HuH-7 (cell line): ENCODE measurements around the gene CNPY2.
"Not testable (repeated sequence)": the region's sequence is repeated elsewhere in the genome, so short reads cannot be mapped to it uniquely, and the experiment has no call there.

Experiments
- DNase-seq: peaks from one replicate; pipeline ENCODE4 v3.0.0; 2011; ENCODE audit warnings: low spot score

Gene CNPY2

GRCh38 chr12:56333679-56334489 lies 18.1 kb upstream of the CNPY2 start, which contains the start of gene PAN2:
Gene PAN2 (minus strand): TSS chr12:56334000. CDS start chr12:56333094, 906 bp downstream.
- peak; percentile 98 for DNase-seq

GRCh38 chr12:56333197-56333678 lies 17.4 kb upstream of the CNPY2 start:
- no peak for DNase-seq

GRCh38 chr12:56332512-56333196 lies 16.9 kb upstream of the CNPY2 start:
- no peak for DNase-seq

- no peak for DNase-seq
These were observed 15.2 kb upstream of the CNPY2 start for GRCh38 chr12:56330936-56331490.

- no peak for DNase-seq
These were observed 10.7 kb upstream of the CNPY2 start for GRCh38 chr12:56326533-56326932.

- no peak for DNase-seq
These were observed 10.3 kb upstream of the CNPY2 start for GRCh38 chr12:56326126-56326525.

GRCh38 chr12:56324206-56324605 lies 8.4 kb upstream of the CNPY2 start:
- DNase-seq, result no peak

- not testable (repeated sequence) for DNase-seq
These were observed 5.8 kb upstream of the CNPY2 start for GRCh38 chr12:56321610-56322009.

GRCh38 chr12:56321027-56321426 lies 5.2 kb upstream of the CNPY2 start:
- DNase-seq, result no peak

- DNase-seq, result no peak
These were observed 1.9 kb upstream of the CNPY2 start for GRCh38 chr12:56317675-56318074.

GRCh38 chr12:56315249-56315621 lies 553 bp downstream of the CNPY2 start:
- DNase-seq, result no peak

- DNase-seq, result no peak
These were observed 4.8 kb downstream of the CNPY2 start for GRCh38 chr12:56311003-56311402.

GRCh38 chr12:56308714-56309113 lies 7.1 kb downstream of the CNPY2 start:
- DNase-seq, result no peak

GRCh38 chr12:56307221-56307965 lies 8.4 kb downstream of the CNPY2 start:
- no peak for DNase-seq

- DNase-seq, result no peak
These were observed 10.8 kb downstream of the CNPY2 start for GRCh38 chr12:56304872-56305590.

- DNase-seq, result no peak
These were observed 11.5 kb downstream of the CNPY2 start for GRCh38 chr12:56304276-56304675.

- DNase-seq, result no peak
These were observed 14.9 kb downstream of the CNPY2 start for GRCh38 chr12:56300644-56301464.

GRCh38 chr12:56299853-56300643 lies 15.7 kb downstream of the CNPY2 start, which contains the start of gene CS:
Gene CS (minus strand): TSS chr12:56300330. CDS start chr12:56300201, 129 bp downstream.
- DNase-seq, result peak; percentile 95

GRCh38 chr12:56299308-56299852 lies 16.4 kb downstream of the CNPY2 start:
- DNase-seq, result no peak
